ENCODE data around the gene APBA1. TPM values are rescaled to one million over a fixed set of nuclear protein-coding genes. Genes with fewer than 3 reads are reported as not detected.

The APBA1 gene
- total and polyA plus RNA-seq, 2 of the 8 experiments (the other 6 are each of a cell fraction or from before 2014, with no cell fraction given) = 0.36 to 0.60 TPM

- Histone ChIP-seq H3K79me2 (ENCODE audit: control insufficient read depth in 1 of 2, insufficient read depth in 2 of 2, low read length in 2 of 2) (no peaks in the 10 kb centered on the region), H2AFZ (ENCODE audit: low read length) (no peak overlapping the region), H3K4ac (replicated peaks; ENCODE audit: insufficient read length, low read depth, low read length) (no peak overlapping the region), H3K9ac (replicated peaks in 1 of 4; ENCODE audit: extremely low read depth in 1 of 4, low read depth in 3 of 4, low read length in 3 of 4) (no peak overlapping the region), H2BK15ac (ENCODE audit: low read length) (no peak overlapping the region), H2BK120ac (replicated peaks; ENCODE audit: low read depth, low read length) (no peak overlapping the region), H2BK5ac (ENCODE audit: low read depth, low read length) (no peak overlapping the region), H3K36me3 (ENCODE audit: control insufficient read depth in 2 of 4, insufficient read depth in 4 of 4, low read length in 3 of 4) (no peaks in the 10 kb centered on the region), H3K4me2 (ENCODE audit: insufficient read depth in 1 of 2, low read depth in 2 of 2, low read length in 2 of 2) (no peak overlapping the region), H3K9me3 (ENCODE audit: insufficient read depth in 2 of 2, low read depth in 1 of 2, low read length in 1 of 2) (peaks cover 2 to 5% of the 10 kb centered on the region in 2 experiments; a peak in 1 of 4 replicates), H3K18ac (ENCODE audit: extremely low read depth, low read length) (no peak overlapping the region), H3K79me1 (ENCODE audit: low read depth, low read length) (no peaks in the 10 kb centered on the region), H3K27ac (ENCODE audit: low read depth, low read length) (no peak overlapping the region), H2BK12ac (ENCODE audit: low read depth, low read length) (no peak overlapping the region), H3K27me3 (replicated peaks in 1 of 4; ENCODE audit: control insufficient read depth in 3 of 4, extremely low read depth in 1 of 4, insufficient read depth in 3 of 4, low read length in 3 of 4) (no peaks in the 10 kb centered on the region), H2AK5ac (ENCODE audit: low read depth, low read length) (no peak overlapping the region), H2BK20ac (ENCODE audit: low read length) (no peak overlapping the region), H3K4me3 (ENCODE audit: extremely low read depth in 1 of 4, insufficient read depth in 2 of 4, low read depth in 3 of 4, low read length in 4 of 4) (no peak overlapping the region), H3K56ac (replicated peaks; ENCODE audit: insufficient read length, low read depth, low read length) (no peak overlapping the region), H3K4me1 (replicated peaks in 1 of 4; ENCODE audit: control insufficient read depth in 3 of 4, insufficient read depth in 4 of 4, low read length in 3 of 4) (no peaks in the 10 kb centered on the region), H3K23ac (ENCODE audit: insufficient read length) (no peak overlapping the region), H3K23me2 (ENCODE audit: low read depth, low read length) (no peaks in the 10 kb centered on the region), H4K20me1 (replicated peaks in 1 of 2; ENCODE audit: control insufficient read depth in 1 of 2, insufficient read depth in 2 of 2, low read length in 2 of 2) (no peaks in the 10 kb centered on the region), H4K5ac (ENCODE audit: insufficient read length, low read depth, low read length) (no peak overlapping the region), H4K91ac (replicated peaks; ENCODE audit: insufficient read length, low read length) (no peak overlapping the region), H3K14ac (ENCODE audit: insufficient read length) (no peak overlapping the region), H4K8ac (ENCODE audit: extremely low read depth, insufficient read depth, low read length) (no peak overlapping the region)
- ChIA-PET POLR2A (ENCODE audit: partially characterized antibody) (no interaction called here), CTCF (ENCODE audit: partially characterized antibody) (interaction anchor here (1.3 to 11.6 kb wide), 2 partner anchors 22 to 116 kb away, joined by 3 to 246 read pairs; no protein-coding TSS in a partner anchor)
- TF ChIP-seq TAF1 (IDR thresholded peaks at IDR 0.05; ENCODE audit: low read depth, low read length) (no peak), JUN (IDR thresholded peaks at IDR 0.05; ENCODE audit: low read depth, low read length) (no peak), BCL11A (IDR thresholded peaks at IDR 0.05; ENCODE audit: low read depth in 2 of 2, low read length in 2 of 2) (no peak), POLR2A (IDR thresholded peaks at IDR 0.05; ENCODE audit: control extremely low read depth in 1 of 2, low read depth in 2 of 2, low read length in 2 of 2) (no peak), NANOG (IDR thresholded peaks at IDR 0.05; ENCODE audit: insufficient read depth, low read depth, low read length, poor library complexity, severe bottlenecking) (no peak), MAFK (IDR thresholded peaks at IDR 0.05; ENCODE audit: low read depth, low read length) (no peak), SP4 (IDR thresholded peaks at IDR 0.05; ENCODE audit: low read length) (no peak), POLR2AphosphoS5 (IDR thresholded peaks at IDR 0.05; ENCODE audit: low read depth, low read length) (no peak), SUZ12 (IDR thresholded peaks at IDR 0.05; ENCODE audit: low read length) (no peak), USF2 (IDR thresholded peaks at IDR 0.05; ENCODE audit: low read length) (no peak), GABPA (IDR thresholded peaks at IDR 0.05; ENCODE audit: borderline replicate concordance, insufficient read depth, low read length) (no peak), GTF2F1 (IDR thresholded peaks at IDR 0.05; ENCODE audit: borderline replicate concordance, low read depth, low read length) (no peak), EZH2 (IDR thresholded peaks at IDR 0.05; ENCODE audit: low read depth, low read length, severe bottlenecking) (no peak), SRF (IDR thresholded peaks at IDR 0.05; ENCODE audit: low read depth, low read length) (no peak)
- FAIRE-seq = no peak
- no peak for DNase-seq (ENCODE audit: low read depth in 1 of 2, low spot score in 2 of 2)
- WGBS, 2 experiments (ENCODE audit: extremely low coverage in 1 of 2, insufficient coverage in 1 of 2, insufficient read length in 1 of 2, insufficient replicate concordance in 2 of 2, low coverage in 1 of 2, low lambda C conversion rate in 2 of 2, missing lambda C conversion rate in 1 of 2) = 87% methylated on average over 6 of the region's 6 CpGs; no CpG with 5 or more reads in 1 of the 2 experiments
These were observed 242.9 kb downstream of the APBA1 start for GRCh38 chr9:69429281-69429680.

Measured in H1 (cell line).